HS-27A (cell line): ENCODE results near the gene PLD5.

ENCODE experiments used
- DNase-seq: peaks from one replicate; pipeline ENCODE4 v3.0.0-alpha.2; 2012; ENCODE audit warnings: low read depth, missing footprints

Gene PLD5

DNA sequence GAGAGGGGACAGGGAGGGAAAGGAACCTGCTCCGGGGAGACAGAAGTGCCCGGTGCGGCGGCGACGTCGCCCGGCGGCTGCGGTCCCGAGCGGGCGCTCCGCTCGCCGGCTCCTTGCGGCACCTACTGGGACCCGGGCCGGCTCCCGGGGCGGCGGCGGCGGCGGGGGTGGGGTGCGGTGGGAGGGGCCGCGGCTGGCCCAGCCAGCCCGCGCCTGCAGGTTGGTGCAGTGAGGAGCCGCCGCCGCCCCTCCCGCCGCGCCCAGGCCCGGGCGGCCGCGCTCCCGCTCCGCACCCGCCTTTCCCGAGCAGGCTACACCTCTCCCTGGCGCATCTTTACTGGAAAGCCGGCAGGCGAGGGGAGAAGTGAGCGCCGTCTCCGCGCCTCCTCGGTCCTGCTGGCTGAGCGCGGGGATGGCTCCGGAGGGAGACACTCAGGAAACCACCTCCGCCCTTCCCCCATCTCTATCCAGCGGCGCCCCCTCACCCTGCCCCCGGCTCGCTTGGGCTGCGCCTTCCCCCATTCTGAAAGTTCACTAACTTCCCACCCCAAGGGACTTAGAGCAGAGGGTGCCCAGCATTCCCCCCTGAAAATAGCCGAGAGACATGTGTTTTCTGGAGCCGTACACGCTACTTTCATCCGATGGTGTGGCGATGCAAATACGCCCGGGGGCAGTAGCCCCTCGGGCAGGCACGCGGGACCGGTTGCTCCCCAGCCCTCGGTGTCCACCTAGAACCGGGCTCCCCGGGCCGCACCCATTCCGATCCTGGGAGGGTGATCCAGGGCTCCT lies at the start of gene PLD5:
Gene PLD5 (minus strand): TSS at position 127 of the 789 bp plus-strand sequence.
- no peak for DNase-seq

DNA sequence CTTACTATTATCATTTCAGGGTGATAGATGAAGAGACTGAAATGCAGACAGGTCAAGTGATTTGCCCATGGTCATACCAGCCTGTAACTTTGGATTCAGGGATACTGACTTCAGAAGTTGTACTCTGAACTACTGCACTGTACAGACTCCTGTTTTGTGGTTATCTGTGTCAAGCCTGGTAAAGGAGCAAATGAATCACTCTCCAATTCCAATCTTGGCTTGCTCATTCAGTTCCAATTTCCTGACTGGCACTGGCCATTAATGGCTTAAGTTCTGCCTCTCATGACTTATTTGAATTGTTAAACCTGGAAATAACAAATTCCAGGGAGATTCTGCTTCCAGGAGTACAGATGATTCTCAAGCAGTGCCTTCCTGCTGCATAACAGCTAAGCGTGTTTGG lies 45.4 kb upstream of the PLD5 start:
- DNase-seq: no peak

DNA sequence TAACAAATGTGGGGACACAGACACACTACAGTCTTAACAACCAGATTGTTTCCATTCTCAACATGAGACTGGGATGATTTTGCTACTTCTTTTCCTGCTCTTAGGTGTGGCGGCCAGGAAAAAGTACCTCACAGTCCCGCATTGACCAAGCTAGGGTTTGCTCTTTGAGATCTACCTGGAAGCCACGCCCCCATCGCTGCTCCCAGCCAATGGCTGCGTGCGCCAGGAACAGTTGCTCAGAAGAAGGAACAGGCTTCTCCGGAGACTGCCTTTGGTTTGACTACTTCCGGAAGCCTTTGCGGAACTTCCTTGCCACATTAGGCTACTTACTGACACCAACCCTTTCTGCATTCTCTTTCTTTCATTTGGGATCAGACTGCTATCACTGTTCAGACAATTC lies 44.2 kb upstream of the PLD5 start:
- no peak for DNase-seq

DNA sequence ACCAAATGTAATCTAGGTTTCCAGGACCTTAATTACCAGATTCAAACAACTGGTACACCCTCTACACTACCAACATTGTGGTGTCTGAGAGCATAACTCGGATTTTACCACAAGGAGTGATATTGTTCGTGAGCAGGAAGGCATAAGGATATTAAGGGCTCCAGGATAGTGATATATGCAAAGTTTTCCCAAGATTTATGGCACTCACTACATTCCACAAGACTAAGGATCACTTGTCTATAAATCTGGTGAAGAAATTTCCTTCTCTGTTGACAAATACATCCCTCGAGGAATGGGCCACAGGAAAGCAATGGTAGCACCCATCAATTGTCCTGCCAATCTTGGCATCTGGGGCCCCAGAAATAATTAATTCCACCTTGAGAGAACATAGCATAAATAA lies 43.1 kb upstream of the PLD5 start:
- DNase-seq: no peak

DNA sequence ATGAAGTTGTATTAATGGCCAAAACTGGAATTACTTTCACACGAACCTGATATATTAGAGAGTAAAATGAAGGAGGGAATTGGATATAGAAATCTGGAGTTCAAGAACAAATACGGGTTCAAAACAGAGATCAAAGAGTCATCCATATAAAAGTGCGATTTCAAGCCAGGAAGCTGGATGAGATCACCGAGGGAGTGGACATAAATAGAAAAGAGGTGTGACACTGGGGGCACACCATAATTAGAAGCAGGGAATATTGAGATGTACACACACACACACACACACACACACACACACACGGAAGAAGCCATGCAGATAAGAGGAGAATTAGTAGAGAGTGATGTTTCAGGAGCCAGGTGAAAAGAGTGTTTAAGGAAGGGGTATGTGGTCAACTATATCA lies 32.3 kb upstream of the PLD5 start:
- DNase-seq: no peak

DNA sequence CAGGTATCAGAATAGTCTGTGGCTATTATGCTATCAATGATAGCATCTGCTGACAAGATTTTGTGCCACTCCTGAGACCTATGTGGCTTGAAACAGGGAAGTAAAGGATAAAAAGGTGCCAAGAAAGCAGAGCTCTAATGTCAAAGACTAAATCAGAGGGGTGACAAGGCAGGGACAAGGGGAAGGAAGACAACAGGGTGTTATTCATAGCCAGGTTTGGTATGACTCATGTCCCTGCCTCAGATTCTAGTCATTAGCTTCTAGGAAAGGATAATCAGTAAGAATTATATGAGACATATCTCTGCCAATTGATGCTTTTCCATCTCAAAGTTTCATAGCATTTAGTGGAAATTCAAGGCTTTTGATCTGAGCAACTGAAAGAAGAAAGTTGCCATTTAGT lies 31.8 kb upstream of the PLD5 start:
- DNase-seq: no peak

DNA sequence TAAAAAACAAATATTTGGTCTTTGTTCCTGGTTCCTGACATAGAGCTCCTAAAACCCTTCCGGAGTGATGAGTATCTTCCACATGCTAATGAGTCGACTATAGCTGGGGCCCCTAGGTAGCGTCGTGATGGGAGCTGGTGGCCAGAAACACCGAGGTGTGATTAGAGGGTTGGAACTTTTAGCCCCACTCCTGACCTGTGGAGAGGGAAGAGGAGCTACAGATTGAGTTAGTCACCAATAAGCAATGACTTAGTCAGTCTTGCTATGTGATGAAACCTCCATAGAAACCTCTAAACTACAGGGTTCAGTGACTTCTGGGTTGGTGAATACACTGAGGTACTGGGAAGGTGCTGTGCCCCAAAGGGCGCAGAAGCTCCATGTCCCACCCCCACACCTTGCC lies 30.1 kb upstream of the PLD5 start:
- DNase-seq: no peak

- DNase-seq: no peak
Observed at GRCh38 chr1:242546849-242547729, 22.6 kb upstream of the PLD5 start.

- no peak for DNase-seq
Observed at GRCh38 chr1:242546441-242546840, 21.9 kb upstream of the PLD5 start.

- DNase-seq: no peak
Observed at GRCh38 chr1:242544071-242544470, 19.6 kb upstream of the PLD5 start.

- DNase-seq: no peak
Observed at GRCh38 chr1:242542271-242542670, 17.8 kb upstream of the PLD5 start.

- no peak for DNase-seq
Observed at GRCh38 chr1:242535986-242536385, 11.5 kb upstream of the PLD5 start.

- DNase-seq: no peak
Observed at GRCh38 chr1:242534753-242535152, 10.3 kb upstream of the PLD5 start.

DNA sequence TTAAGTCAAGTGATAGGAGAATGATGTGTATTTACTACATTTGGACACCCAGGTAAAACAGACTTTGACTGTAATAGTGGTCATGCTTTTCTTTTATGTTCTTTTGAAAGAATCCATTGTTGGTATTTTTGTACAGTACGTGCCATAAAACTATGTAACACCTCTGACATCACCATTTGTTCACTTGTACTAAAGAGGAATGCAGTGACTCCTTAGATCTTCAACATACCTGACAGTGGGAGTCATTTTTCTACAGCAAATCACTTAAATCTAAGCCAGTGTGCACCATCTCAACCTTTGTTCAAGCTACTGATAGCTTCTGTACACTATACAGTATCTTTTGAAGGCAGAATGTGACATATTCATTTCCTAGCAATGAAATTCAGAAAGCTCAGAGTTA lies 6.3 kb upstream of the PLD5 start:
- DNase-seq: no peak

GRCh38 chr1:242525769-242526168 lies 1.3 kb upstream of the PLD5 start:
- no peak for DNase-seq

GRCh38 chr1:242525360-242525722 lies 844 bp upstream of the PLD5 start:
- DNase-seq: no peak

GRCh38 chr1:242523719-242524570 lies 552 bp downstream of the PLD5 start:
- DNase-seq: no peak

- DNase-seq: no peak
Observed at GRCh38 chr1:242522996-242523718, 1.3 kb downstream of the PLD5 start.

DNA sequence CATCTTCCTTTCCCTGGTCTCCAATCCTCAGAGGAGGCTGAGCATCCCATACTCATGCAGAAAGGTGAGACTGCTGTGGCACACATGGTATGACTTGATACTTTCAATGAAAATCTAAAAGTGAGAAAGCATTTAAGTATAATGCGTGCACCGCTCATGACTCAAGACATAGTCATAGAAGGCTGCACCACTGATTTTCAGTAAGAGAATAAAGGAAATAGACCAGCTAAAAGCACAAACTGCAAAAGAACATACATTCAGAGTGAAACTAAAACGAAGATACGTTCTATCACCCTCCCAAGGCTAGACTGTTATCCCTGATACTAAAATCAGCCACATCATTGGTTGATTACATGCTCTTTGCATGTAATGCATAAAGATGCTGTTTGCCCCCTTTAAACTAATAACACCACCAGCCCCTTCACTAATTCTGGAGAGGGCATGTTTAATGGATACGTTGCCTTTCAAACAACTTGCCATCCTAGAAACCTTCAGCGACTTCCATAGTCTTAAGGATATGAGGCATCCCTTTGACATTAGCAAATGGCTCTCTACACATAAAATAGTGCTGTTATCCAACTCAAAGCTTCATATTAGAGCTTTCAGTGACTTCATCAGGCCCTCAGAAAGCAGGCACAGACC lies 2.1 kb downstream of the PLD5 start:
- DNase-seq: no peak

DNA sequence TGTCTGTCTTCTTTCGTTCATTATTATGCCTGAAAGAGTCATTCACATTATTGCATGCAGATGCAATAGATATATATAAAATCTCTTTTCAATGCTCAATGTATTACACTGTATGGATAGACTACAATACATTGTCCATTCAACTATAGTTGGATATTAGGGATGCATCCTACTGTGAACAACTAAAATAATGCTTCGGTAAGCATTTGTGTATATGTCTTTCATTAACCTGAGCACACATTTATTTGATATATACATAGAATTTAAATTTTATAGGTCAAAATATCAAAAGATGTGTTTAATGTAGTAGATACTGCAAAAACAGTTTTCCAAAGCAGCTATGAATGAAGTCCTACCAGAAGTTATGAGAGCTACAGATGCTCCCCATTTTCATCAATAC lies 8.9 kb downstream of the PLD5 start:
- DNase-seq: no peak

DNA sequence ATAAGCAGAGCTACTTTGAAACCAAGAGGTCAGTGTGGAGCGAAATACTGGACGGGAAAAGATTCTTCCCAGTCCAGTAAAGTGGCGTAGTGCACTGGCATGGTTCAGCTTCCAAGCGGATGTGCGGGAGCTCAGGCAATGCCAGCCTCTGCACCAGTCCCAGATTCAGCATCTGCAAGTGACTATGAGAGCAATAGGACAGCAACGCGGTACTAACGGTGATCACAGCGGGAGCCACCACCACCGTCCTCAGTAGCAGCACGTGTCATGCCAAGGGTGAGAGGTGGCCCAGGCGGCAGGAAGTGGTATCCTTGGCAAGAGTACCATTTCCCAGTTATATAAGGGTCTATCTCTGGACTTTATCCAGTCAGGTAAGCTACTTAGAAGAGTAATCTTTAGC lies 17.8 kb downstream of the PLD5 start:
- no peak for DNase-seq
